Skeletal muscle satellite cell (primary cell): ENCODE measurements around the gene RTN4RL2.
"Not testable (repeated sequence)": the region's sequence is repeated elsewhere in the genome, so short reads cannot be mapped to it uniquely, and the experiment has no call there.

ENCODE experiments used
- H3K27me3 ChIP-seq: 2 replicates; pipeline ENCODE4 v1.7.0; 2013; ENCODE audit warnings: low read length; ENCODE audit not compliant: control insufficient read depth, insufficient read depth
- H3K36me3 ChIP-seq: 2 replicates; pipeline ENCODE4 v1.7.0; 2013; ENCODE audit warnings: mild to moderate bottlenecking, control low read depth, low read length; ENCODE audit not compliant: insufficient read depth
- H3K4me1 ChIP-seq: 2 replicates; pipeline ENCODE4 v1.7.0; 2013; ENCODE audit warnings: low read length; ENCODE audit not compliant: control insufficient read depth, insufficient read depth
- H3K4me2 ChIP-seq: 2 replicates; pipeline ENCODE4 v1.7.0; 2013; ENCODE audit warnings: mild to moderate bottlenecking, low read length
- H3K4me3 ChIP-seq: 2 replicates; pipeline ENCODE4 v1.7.0; 2013; ENCODE audit warnings: low read length
- H3K9ac ChIP-seq: 2 replicates; pipeline ENCODE4 v1.7.0; 2013; ENCODE audit warnings: mild to moderate bottlenecking, low read depth, low read length, moderate library complexity
- H3K9me3 ChIP-seq: replicated peaks from 2 replicates; pipeline ENCODE4 v1.7.0; 2013; ENCODE audit warnings: mild to moderate bottlenecking, control low read depth, low read length

RTN4RL2 gene

DNA sequence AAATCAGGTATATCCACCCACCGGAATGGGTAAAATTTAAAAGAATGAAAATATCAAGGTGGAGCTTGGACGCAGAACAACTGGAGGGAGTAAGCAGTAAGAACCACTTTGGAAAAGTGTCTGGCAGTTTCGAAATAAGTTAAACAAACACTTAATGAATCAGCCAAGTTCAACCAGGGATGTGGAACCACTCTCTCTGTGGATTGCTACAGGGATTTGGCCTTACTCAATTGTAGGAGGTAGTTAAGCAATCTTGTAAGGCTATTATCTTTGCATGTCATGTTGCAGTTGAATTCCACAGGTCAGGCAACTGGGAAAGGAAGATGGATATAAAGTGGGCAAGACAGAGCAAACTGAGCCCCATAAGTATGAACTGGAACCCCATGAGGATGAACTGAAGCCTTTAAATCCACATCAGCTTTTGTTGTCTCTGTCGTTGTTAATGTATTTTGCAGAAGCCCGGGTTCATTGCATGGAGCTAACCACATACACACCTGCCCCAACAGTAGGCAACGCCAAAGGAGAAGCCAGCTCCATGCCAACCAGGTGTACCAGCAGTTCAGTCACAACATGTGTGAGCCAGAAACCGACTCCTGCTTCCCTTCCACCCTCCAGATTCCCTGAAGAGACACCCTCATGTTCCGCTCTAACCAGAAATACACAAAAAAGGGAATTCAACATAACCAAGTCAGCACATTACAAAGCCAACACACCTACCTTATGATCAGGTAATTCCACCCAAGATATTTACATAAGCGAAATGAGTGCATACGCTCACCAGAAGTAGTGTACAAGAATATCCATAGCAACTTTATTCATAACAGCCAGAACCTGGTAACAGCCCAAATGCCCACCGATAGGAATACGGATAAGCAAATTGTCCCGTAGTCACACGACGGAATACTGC is 25.4 kb upstream of the RTN4RL2 start:
- peaks cover 22% of the 10 kb centered on the region for H3K4me1 ChIP-seq
- no peak overlapping the region for H3K4me3 ChIP-seq
- peak overlapping the region; percentile 29 for H3K4me2 ChIP-seq
- no peaks in the 10 kb centered on the region for H3K9me3 ChIP-seq
- no peaks in the 10 kb centered on the region for H3K36me3 ChIP-seq
- H3K27me3 ChIP-seq = peaks cover 9% of the 10 kb centered on the region
- no peak overlapping the region for H3K9ac ChIP-seq

DNA sequence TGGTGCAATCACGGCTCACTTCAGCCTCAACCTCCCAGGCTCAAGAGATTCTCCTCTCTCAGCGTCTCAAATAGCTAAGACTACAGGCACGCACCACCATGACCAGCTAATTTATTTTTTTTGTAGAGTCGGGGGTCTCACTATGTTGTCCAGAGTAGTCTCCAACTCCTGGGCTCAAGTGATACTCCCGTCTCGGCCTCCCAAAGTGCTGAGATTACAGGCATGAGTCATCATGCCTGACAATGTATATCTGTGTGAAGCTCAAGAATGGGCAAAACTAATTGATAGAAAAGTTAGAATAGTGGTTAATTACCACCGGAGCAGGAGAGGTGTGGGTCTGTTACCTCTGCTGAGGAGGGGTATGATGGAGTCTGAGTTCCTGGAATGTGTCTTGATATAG is 24.3 kb upstream of the RTN4RL2 start:
- Histone ChIP-seq H3K4me1 (peaks cover 22% of the 10 kb centered on the region), H3K36me3 (no peaks in the 10 kb centered on the region), H3K9me3 (no peaks in the 10 kb centered on the region), H3K4me3 (no peak overlapping the region), H3K4me2 (no peak overlapping the region), H3K27me3 (peaks cover 9% of the 10 kb centered on the region), H3K9ac (no peak overlapping the region)

DNA sequence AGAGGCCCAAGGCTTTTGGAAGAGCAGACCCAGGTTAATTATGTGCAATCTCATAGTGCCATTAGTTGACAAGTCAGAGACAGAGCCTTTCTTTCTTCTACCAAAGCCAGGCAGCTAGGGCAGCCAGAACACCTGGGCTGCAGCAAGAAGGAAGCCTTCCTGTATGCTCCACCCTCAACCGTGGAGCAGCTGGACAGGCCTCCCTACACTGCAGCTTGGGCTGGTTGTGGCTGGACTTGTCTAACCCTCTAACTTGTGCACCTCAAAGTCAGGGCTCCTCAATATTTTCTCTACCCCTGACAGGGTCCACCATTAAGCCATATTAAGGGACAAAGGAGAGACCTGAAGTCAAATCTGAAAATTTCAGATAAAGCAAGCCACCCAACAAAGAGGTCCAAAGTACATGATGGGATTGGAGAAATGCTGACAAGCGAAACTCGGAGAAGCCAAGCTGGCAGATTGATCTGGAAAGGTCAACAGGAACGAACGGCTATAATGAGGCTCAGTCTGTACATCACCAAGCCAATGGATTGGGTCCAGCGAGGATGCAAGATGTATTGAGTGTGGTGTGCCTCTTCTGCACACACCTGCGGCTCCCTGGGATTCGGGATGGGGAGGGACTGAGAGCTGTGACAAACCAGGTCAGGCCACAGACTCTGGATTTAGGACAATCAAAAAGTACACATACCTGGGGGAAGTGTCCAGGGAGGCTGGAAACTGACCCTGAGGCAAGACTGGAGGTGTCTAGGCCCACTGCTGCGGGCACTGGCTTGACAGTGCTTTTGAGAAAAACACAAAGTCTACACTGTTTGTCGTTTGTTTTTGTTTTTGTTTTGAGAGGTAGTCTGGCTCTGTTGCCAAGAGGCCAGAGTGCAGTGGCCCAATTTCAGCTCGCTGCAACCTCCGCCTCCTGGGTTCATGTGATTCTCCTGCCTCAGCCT is 21.7 kb upstream of the RTN4RL2 start:
- Histone ChIP-seq H3K9ac (no peak overlapping the region), H3K36me3 (no peaks in the 10 kb centered on the region), H3K4me1 (peaks cover 13% of the 10 kb centered on the region), H3K9me3 (no peaks in the 10 kb centered on the region), H3K27me3 (peaks cover 9% of the 10 kb centered on the region), H3K4me3 (no peak overlapping the region), H3K4me2 (no peak overlapping the region)

DNA sequence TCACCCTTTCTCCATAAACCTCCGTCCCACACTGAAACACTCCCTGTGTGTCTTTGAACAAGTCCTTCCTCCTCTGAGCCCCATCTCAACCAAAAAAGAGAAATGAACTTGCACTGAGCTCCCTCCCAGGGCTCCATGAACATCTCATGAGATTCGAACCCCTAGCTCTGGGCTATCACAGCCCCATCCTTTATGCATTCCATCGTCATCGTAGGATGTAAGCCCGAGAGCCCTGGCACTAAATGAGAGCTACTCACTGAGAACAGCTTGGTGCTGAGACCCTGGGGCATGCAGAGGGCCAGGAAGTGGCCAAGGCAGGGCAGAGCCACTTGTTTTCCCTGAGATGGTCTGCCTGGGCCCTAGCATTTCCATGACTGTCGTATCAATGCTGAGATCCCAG is 20.5 kb upstream of the RTN4RL2 start:
- no peaks in the 10 kb centered on the region for H3K9me3 ChIP-seq
- H3K4me2 ChIP-seq = no peak overlapping the region
- no peaks in the 10 kb centered on the region for H3K36me3 ChIP-seq
- H3K27me3 ChIP-seq = peaks cover 9% of the 10 kb centered on the region
- no peak overlapping the region for H3K9ac ChIP-seq
- H3K4me1 ChIP-seq = peaks cover 12% of the 10 kb centered on the region
- no peak overlapping the region for H3K4me3 ChIP-seq

DNA sequence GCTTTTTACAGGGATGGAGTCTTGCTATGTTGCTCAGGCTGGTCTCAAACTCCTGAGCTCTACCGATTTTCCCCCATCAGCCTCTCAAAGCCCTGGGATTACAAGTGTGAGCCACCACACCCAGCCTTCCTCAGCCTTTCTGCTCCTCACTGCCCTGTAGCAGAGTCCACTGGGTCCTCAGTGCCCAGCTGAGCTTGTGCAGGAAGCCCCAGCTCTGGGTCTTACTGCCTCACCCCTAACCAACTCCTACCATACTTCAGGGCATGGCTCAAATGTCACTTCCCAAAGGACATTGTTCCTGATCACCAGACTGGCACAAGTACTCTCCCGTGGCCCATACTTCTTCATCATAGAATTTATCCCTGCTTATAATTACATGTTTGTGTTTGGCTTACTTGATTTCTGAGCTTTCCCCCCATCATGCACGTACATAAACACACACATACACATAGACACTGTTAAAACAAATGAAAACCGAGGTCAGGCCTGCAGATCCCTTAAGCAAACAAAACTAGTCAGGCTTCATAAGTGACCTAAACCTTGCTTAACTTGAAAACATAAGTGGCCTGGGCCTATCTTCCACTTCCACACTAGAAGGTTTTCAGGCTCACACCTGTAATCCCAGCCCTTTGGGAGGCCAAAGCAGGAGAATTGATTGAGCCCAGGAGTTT is 19.4 kb upstream of the RTN4RL2 start:
- no peaks in the 10 kb centered on the region for H3K9me3 ChIP-seq
- H3K4me1 ChIP-seq = peaks cover 7% of the 10 kb centered on the region
- no peak overlapping the region for H3K9ac ChIP-seq
- no peak overlapping the region for H3K4me3 ChIP-seq
- peaks cover 13% of the 10 kb centered on the region for H3K27me3 ChIP-seq
- no peaks in the 10 kb centered on the region for H3K36me3 ChIP-seq
- H3K4me2 ChIP-seq = no peak overlapping the region

DNA sequence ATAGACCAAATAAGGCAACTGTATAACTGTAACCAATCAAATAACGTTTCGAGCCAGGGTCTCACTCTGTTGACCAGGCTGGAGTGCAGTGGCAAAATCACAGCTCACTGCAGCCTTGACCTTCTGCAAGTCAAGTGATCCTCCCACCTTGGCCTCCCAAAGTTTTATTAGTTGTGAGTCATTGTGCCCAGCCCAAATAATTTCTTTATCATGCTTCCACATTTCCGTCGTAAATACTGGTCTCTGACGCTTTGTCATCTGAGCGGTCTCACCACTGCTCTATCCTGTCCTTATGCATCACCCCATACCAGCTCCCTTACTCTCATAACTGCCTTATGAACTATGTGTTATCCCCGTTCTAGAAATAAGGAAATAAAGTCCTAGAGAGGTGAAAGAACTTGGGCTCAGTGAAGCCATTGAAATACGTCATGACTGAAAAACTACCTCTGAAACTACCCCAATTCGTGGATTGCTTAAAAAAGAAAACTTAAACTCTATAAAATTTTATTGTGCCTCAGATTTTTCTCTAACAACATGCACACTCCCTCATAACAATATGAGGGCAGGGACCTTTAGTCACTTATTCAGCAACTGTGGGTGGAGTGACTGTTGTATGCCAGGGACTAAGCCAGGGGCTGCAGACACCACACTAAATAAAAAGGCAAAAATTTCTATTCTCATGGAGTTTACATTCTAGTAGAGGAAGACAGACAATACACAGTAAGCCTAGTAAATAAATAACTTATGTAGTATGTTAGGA is 15.8 kb upstream of the RTN4RL2 start:
- no peak overlapping the region for H3K9ac ChIP-seq
- peaks cover 7% of the 10 kb centered on the region for H3K4me1 ChIP-seq
- no peak overlapping the region for H3K4me2 ChIP-seq
- H3K9me3 ChIP-seq = no peaks in the 10 kb centered on the region
- H3K4me3 ChIP-seq = no peak overlapping the region
- no peaks in the 10 kb centered on the region for H3K36me3 ChIP-seq
- H3K27me3 ChIP-seq = peaks cover 11% of the 10 kb centered on the region

DNA sequence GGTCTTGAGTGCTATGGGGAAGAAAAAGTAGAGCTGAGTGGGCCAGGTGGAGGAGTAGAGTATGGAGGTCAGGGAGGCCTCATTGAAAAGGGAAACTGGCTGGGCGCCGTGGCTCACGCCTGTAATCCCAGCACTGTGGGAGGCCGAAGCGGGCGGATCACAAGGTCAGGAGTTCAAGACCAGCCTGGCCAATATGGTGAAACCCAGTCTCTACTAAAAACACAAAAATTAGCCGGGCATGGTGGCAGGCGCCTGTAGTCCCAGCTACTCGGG is 15.3 kb upstream of the RTN4RL2 start:
- H3K36me3 ChIP-seq, H3K4me3 ChIP-seq, H3K4me2 ChIP-seq, H3K9me3 ChIP-seq, H3K4me1 ChIP-seq, H3K9ac ChIP-seq: not testable (repeated sequence)
- H3K27me3 ChIP-seq = peaks cover 16% of the 10 kb centered on the region

DNA sequence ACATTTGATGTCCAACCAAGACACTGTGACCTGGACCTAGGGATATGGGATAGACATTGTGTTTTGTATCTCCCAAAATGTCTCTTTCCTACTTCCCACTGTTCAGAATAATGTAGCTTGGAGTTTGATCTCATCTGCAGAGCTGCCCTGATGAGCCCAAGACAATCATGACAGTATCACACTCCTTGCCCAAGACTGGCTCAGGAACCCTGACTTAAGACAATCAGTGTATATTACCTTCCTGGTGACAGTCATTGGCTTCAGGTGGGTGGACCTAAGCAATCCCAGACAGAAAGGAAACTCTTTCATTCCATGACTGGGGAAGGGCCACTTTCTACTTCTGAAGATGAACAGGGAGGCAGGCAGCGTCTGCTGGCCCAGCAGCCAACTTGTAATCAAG is 14.3 kb upstream of the RTN4RL2 start:
- H3K4me1 ChIP-seq = peaks cover 7% of the 10 kb centered on the region
- H3K9ac ChIP-seq = no peak overlapping the region
- no peak overlapping the region for H3K4me2 ChIP-seq
- peaks cover 24% of the 10 kb centered on the region for H3K27me3 ChIP-seq
- H3K36me3 ChIP-seq = no peaks in the 10 kb centered on the region
- H3K4me3 ChIP-seq = no peak overlapping the region
- H3K9me3 ChIP-seq = no peaks in the 10 kb centered on the region

DNA sequence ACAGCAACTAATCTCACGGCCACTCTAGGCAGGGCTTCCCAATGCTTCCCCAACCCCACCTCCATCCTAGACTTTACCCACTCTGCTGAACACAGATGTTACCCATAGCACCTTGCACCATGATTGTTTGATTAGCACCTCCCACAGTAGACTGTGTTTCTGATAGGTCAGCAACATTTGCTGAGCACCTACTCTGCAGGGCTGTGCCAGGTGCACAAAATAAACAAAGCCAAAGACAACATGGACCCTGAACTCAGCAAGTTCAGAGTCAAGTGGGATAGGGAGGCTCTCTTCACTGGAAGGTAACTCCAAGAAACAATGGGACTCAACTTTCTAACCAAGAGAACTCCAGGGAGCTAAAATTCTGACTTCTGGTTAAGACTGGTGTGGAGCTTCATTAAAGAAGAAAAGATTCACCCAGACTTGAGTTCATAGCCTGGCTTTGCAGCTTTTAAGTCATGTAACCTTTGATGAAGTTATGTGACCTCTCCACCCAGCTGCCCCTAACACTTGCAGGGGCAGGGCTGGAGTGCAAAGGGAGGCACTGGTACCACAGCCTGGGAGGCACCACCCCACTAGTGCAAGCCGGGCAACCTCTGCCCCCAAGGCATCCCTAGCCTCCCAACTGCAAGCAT is 6.7 kb upstream of the RTN4RL2 start:
- Histone ChIP-seq H3K9me3 (no peaks in the 10 kb centered on the region), H3K27me3 (peaks cover 57% of the 10 kb centered on the region), H3K4me2 (no peak overlapping the region), H3K4me1 (peaks cover 11% of the 10 kb centered on the region), H3K9ac (no peak overlapping the region), H3K4me3 (no peak overlapping the region), H3K36me3 (no peaks in the 10 kb centered on the region)

DNA sequence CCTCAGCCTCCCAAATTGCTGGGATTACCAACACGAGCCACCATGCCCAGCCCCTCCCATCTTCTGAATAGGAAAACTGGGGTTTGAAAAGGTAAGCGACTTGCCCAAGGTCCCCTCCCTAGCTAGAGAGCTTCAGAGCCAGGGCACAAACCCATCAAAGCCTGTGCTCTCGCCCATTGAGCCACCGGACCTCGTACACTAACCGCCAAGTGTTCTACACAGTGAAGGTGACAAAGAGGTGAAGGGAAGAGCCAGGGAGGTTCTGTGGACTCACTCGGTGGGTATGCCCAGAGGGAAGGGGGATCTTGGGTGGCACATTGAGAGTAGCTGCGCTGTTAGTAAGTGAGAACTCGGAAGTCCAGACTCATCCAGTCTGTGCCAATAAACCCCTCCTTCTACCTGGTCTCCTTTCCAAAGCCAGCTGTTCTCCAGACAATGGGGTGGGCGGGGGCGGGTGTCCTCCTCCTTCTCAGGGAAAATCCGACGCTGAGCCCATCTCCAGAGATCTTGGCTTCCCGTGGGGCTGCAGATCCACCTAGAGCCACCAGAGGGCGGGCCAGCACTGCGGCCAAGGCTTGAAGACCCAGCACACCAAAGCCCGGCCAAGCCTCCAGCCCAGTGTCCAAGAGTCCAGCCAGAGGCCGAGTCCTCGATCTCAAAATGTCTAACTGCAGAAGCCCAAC is 3.2 kb upstream of the RTN4RL2 start:
- Histone ChIP-seq H3K36me3 (no peaks in the 10 kb centered on the region), H3K9me3 (no peaks in the 10 kb centered on the region), H3K9ac (no peak overlapping the region), H3K4me2 (peak overlapping the region; percentile 63), H3K27me3 (peaks cover 56% of the 10 kb centered on the region), H3K4me1 (peaks cover 24% of the 10 kb centered on the region), H3K4me3 (no peak overlapping the region)
